ENCODE measurements around the gene AKT2. TPM values are rescaled to one million over a fixed set of nuclear protein-coding genes. Genes with fewer than 3 reads are reported as not detected.

The AKT2 gene
- total and polyA plus RNA-seq, 2 of the 8 experiments (the other 6 are each of a cell fraction or from before 2014, with no cell fraction given): 151 to 183 TPM

DNA sequence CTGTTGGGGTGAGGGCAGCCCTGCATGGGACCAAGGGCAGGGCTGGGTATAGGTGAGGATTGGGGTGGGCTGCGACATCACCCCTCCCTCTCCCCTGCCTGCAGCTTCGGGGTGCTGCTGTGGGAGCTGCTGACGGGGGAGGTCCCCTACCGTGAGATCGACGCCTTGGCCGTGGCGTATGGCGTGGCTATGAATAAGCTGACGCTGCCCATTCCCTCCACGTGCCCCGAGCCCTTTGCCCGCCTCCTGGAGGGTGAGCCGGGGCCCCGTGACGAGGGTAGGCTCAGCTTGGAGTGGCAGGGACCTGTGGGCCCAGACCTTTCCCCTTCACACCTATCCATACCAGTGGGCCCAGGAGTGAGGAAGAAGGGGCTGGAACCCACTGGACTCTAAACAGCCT, 80.8 kb downstream of the AKT2 start (continued):
- TF ChIP-seq CHD7 (IDR thresholded peaks at IDR 0.05; ENCODE audit: insufficient replicate concordance, low read length) (no peak), BACH1 (IDR thresholded peaks at IDR 0.05; ENCODE audit: low read length) (no peak), RAD21 (IDR thresholded peaks at IDR 0.05 in 1 of 2, conservative IDR thresholded peaks at IDR 0.05 in 1 of 2; ENCODE audit: low read depth in 2 of 2, low read length in 2 of 2) (no peak), CHD2 (IDR thresholded peaks at IDR 0.05; ENCODE audit: low read length) (no peak), PHF8 (conservative IDR thresholded peaks at IDR 0.05; ENCODE audit: low read depth, low read length) (no peak), RXRA (IDR thresholded peaks at IDR 0.05; ENCODE audit: insufficient read depth, low read depth, low read length) (no peak), TEAD4 (IDR thresholded peaks at IDR 0.05; ENCODE audit: low read depth, low read length) (no peak), YY1 (IDR thresholded peaks at IDR 0.05; ENCODE audit: low read depth, low read length) (no peak), CBX5 (IDR thresholded peaks at IDR 0.05; ENCODE audit: low read depth, low read length) (no peak)

Data from H1 (cell line).